ENCODE results near the gene IGFL1.

DNA sequence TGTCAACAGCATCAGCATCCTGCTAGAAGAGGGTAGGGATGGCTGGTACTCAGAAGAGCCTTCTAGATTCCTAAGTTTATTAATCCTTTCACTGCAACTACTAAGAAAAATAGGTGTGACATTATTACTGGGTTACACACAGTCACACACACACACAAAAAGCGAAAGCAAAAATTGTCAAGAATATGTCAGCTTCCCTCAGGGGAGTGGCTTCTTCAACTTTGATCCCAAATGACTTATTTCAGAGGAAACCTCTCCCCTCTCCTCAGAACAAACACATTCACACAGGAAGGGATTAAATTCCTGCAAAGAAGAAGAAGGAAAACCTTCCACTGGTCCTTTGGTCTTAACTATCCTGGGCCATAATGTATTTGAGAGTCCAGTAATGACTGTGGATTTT is 20.1 kb upstream of the IGFL1 start:
- TF ChIP-seq, protein P1, sequence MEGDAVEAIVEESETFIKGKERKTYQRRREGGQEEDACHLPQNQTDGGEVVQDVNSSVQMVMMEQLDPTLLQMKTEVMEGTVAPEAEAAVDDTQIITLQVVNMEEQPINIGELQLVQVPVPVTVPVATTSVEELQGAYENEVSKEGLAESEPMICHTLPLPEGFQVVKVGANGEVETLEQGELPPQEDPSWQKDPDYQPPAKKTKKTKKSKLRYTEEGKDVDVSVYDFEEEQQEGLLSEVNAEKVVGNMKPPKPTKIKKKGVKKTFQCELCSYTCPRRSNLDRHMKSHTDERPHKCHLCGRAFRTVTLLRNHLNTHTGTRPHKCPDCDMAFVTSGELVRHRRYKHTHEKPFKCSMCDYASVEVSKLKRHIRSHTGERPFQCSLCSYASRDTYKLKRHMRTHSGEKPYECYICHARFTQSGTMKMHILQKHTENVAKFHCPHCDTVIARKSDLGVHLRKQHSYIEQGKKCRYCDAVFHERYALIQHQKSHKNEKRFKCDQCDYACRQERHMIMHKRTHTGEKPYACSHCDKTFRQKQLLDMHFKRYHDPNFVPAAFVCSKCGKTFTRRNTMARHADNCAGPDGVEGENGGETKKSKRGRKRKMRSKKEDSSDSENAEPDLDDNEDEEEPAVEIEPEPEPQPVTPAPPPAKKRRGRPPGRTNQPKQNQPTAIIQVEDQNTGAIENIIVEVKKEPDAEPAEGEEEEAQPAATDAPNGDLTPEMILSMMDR (IDR thresholded peaks at IDR 0.05), result no peak
- TF ChIP-seq POLR2A (IDR thresholded peaks at IDR 0.05), result no peak
